ENCODE data around the gene OR8S1.
"Not testable (repeated sequence)": the region's sequence is repeated elsewhere in the genome, so short reads cannot be mapped to it uniquely, and the experiment has no call there.

The OR8S1 gene

DNA sequence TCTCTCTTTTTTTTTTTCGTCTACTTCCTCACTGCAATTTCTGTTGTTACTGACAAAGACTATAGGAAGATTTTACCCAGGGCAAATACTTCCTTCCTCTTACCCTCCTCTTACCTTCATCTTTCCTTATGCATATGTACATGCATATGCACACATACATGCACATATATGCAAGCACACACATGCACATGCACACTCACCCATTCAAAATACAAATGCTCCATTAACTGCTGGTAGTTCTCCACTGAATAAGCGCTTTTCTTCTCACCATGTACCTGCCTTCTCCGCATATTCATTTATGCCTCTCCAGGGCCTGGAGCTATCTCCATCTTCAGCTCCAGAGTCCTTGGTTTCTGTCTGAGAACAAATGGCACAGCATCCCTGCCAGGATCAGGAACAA is 42.5 kb upstream of the OR8S1 start:
- TF ChIP-seq, protein P1, sequence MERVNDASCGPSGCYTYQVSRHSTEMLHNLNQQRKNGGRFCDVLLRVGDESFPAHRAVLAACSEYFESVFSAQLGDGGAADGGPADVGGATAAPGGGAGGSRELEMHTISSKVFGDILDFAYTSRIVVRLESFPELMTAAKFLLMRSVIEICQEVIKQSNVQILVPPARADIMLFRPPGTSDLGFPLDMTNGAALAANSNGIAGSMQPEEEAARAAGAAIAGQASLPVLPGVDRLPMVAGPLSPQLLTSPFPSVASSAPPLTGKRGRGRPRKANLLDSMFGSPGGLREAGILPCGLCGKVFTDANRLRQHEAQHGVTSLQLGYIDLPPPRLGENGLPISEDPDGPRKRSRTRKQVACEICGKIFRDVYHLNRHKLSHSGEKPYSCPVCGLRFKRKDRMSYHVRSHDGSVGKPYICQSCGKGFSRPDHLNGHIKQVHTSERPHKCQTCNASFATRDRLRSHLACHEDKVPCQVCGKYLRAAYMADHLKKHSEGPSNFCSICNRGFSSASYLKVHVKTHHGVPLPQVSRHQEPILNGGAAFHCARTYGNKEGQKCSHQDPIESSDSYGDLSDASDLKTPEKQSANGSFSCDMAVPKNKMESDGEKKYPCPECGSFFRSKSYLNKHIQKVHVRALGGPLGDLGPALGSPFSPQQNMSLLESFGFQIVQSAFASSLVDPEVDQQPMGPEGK (CRISPR knock-in tag; IDR thresholded peaks at IDR 0.05; ENCODE audit: borderline replicate concordance): no peak
- TF ChIP-seq, protein P2, sequence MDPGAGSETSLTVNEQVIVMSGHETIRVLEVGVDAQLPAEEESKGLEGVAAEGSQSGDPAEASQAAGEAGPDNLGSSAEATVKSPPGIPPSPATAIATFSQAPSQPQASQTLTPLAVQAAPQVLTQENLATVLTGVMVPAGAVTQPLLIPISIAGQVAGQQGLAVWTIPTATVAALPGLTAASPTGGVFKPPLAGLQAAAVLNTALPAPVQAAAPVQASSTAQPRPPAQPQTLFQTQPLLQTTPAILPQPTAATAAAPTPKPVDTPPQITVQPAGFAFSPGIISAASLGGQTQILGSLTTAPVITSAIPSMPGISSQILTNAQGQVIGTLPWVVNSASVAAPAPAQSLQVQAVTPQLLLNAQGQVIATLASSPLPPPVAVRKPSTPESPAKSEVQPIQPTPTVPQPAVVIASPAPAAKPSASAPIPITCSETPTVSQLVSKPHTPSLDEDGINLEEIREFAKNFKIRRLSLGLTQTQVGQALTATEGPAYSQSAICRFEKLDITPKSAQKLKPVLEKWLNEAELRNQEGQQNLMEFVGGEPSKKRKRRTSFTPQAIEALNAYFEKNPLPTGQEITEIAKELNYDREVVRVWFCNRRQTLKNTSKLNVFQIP (CRISPR knock-in tag; IDR thresholded peaks at IDR 0.05; ENCODE audit: borderline replicate concordance, low read depth): no peak
- no peak for TF ChIP-seq TSHZ2 (CRISPR knock-in tag; IDR thresholded peaks at IDR 0.05)
- ATAC-seq: no peak

- no peak for TF ChIP-seq ARNTL (CRISPR knock-in tag; IDR thresholded peaks at IDR 0.05; ENCODE audit: borderline replicate concordance, low read depth)
Observed at GRCh38 chr12:48486261-48486660, 39.2 kb upstream of the OR8S1 start.

DNA sequence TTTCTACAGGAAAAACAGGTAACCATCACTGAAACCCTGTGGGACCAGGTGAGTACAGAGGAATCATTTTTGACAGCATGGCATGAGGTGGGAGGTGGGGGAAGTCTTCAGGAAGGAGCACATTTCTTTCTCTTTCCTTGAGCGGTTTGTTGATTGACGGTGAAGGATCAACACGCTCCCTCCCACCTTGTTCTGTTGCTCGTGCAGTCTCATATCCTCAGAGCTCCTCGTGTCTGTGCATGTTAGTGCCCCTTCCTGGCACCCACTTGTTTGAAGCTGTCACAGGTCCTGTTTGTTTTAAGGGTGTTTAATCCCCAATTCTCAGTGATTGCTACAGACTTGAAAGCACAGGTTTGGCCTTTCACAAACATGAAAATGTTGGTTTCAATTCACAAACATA is 38.8 kb upstream of the OR8S1 start:
- no peak for TF ChIP-seq ZC3H10 (CRISPR knock-in tag; IDR thresholded peaks at IDR 0.05)
- TF ChIP-seq CREB5 (CRISPR knock-in tag; IDR thresholded peaks at IDR 0.05; ENCODE audit: low read depth): no peak
- no peak for TF ChIP-seq RARB (CRISPR knock-in tag; IDR thresholded peaks at IDR 0.05)
- TF ChIP-seq ARNTL (CRISPR knock-in tag; IDR thresholded peaks at IDR 0.05; ENCODE audit: borderline replicate concordance, low read depth): no peak
- TF ChIP-seq BACH2 (CRISPR knock-in tag; IDR thresholded peaks at IDR 0.05; ENCODE audit: borderline replicate concordance): no peak
- TF ChIP-seq PPARA (CRISPR knock-in tag; IDR thresholded peaks at IDR 0.05; ENCODE audit: borderline replicate concordance): no peak
- ATAC-seq: no peak

More at GRCh38 chr12:48486261-48486660, 39.2 kb upstream of the OR8S1 start:
- no peak for ATAC-seq

DNA sequence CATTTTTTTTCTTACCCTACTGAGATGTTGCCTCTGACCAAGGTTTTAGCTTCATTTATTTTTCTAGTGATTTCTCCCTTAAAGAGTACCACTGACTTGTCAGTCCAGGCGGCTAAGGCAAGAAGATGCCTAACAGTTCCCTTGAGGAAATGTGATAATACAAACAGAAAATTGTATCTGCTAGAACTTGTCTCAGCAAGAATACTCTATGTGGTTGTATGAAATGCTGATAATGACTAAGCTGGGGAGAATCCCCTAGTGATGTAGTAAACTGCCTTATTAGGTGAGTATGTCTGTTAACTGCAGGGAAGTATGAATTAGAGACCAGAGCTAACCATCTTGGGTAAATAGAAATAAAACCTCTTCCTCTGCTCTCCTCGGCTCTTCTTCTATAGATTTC is 36.4 kb upstream of the OR8S1 start:
- no peak for TF ChIP-seq RARB (CRISPR knock-in tag; IDR thresholded peaks at IDR 0.05)
- TF ChIP-seq, protein P1 (CRISPR knock-in tag; IDR thresholded peaks at IDR 0.05; ENCODE audit: borderline replicate concordance): no peak
- TF ChIP-seq ZNF8 (CRISPR knock-in tag; IDR thresholded peaks at IDR 0.05): no peak
- no peak for TF ChIP-seq ZFP30 (CRISPR knock-in tag; IDR thresholded peaks at IDR 0.05)
- no peak for ATAC-seq

DNA sequence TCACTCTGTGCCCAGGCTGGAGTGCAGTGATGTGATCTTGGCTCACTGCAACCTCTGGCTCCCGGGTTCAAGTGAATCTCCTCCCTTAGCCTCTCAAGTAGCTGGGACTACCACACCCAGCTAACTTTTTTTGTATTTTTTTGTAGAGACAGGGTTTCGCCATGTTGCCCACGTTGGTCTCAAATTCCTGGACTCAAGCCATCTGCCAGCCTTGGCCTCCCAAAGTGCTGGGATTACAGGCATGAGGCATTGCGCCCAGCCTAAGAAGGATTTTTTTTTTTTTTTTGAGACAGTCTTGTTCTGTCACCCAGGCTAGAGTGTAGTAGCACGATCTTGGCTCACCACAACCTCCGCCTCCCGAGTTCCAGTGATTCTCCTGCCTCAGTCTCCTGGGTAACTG is 36.0 kb upstream of the OR8S1 start:
- ATAC-seq: not testable (repeated sequence)

DNA sequence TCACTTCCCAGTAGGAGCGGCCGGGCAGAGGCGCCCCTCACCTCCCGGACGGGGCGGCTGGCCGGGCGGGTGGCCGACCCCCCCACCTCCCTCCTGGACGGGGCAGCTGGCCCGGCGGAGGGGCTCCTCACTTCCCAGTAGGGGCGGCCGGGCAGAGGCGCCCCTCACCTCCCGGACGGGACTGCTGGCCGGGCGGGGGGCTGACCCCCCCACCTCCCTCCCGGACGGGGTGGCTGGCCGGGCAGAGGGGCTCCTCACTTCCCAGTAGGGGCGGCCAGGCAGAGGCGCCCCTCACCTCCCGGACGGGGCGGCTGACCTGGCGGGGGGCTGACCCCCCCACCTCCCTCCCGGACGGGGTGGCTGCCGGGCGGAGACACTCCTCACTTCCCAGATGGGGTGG is 25.2 kb upstream of the OR8S1 start:
- not testable (repeated sequence) for ATAC-seq

DNA sequence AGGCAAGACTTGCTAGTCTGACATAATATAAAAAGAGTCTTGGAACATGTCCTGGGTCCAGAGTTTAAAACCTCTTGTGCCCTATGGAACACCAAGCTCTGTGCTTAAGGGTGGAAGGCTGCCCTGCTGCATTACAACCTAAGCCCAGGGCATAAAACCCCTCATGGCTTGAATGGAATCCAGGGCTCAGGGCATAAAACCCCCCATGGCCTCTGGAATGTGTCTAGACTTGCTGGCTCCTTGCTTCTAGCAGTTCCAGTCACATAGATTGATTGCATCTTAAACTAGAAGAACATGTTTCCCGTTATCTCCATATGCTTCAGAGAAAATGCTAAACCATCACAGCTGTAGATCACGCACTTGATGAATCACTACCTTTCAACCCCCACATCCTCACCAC is 18.6 kb upstream of the OR8S1 start:
- ATAC-seq: not testable (repeated sequence)

Measured in SK-N-SH treated with all-trans-retinoic acid at 6 μM for 48 hours (cell line).